H1 (cell line): ENCODE results near the gene FBXO46. TPM values are rescaled to one million over a fixed set of nuclear protein-coding genes. Genes with fewer than 3 reads are reported as not detected.
A peak's percentile ranks its signal among the peaks of the same experiment; 100 is the strongest.

Source experiments
- CTCF ChIA-PET: fragments of 300-600 bp; sonication (Branson Sonifier 250); formaldehyde crosslinking; loops from one replicate; lab custom pipeline; 2021; ENCODE audit not compliant: partially characterized antibody; lab: Charles Lee
- POLR2A ChIA-PET: fragments of 300-600 bp; sonication (Branson Sonifier 250); formaldehyde crosslinking; loops from one replicate; lab custom pipeline; 2021; ENCODE audit warnings: inconsistent platforms; ENCODE audit not compliant: partially characterized antibody; lab: Charles Lee
- DNase-seq, 2 experiments: peaks; one replicate each; pipeline versions ENCODE4 v3.0.0 to v3.0.0-alpha.2; 2010 to 2022; ENCODE audit warnings: low spot score in 2 of 2, low read depth in 1 of 2, mixed read lengths in 1 of 2
- FAIRE-seq: peaks from 2 replicates; lab custom pipeline; 2011; peaks lifted over from hg19 to GRCh38; lab: Jason Lieb, UNC
- H2AFZ ChIP-seq: 2 replicates; pipeline ENCODE4 v1.8.1; 2012; ENCODE audit warnings: low read length, inconsistent platforms
- H2AK5ac ChIP-seq: 2 replicates; pipeline ENCODE4 v1.6.1; 2013; ENCODE audit warnings: low read depth, low read length
- H2BK120ac ChIP-seq: replicated peaks from 2 replicates; pipeline ENCODE3; 2013; ENCODE audit warnings: low read depth, low read length, inconsistent platforms
- H2BK12ac ChIP-seq: 2 replicates; pipeline ENCODE4 v1.6.1; 2013; ENCODE audit warnings: low read depth, low read length
- H2BK15ac ChIP-seq: 2 replicates; pipeline ENCODE4 v1.6.1; 2013; ENCODE audit warnings: low read length
- H2BK20ac ChIP-seq: 2 replicates; pipeline ENCODE4 v1.6.1; 2013; ENCODE audit warnings: low read length
- H2BK5ac ChIP-seq: 2 replicates; pipeline ENCODE4 v1.6.1; 2013; ENCODE audit warnings: low read depth, low read length
- H3K14ac ChIP-seq: 2 replicates; pipeline ENCODE4 v1.6.1; 2013; ENCODE audit warnings: inconsistent platforms; ENCODE audit not compliant: insufficient read length
- H3K18ac ChIP-seq: 2 replicates; pipeline ENCODE4 v1.6.1; 2013; ENCODE audit warnings: low read length; ENCODE audit errors: extremely low read depth
- H3K23ac ChIP-seq: 2 replicates; pipeline ENCODE4 v1.6.1; 2013; ENCODE audit warnings: inconsistent platforms; ENCODE audit not compliant: insufficient read length
- H3K23me2 ChIP-seq: 2 replicates; pipeline ENCODE4 v1.6.1; 2013; ENCODE audit warnings: low read depth, low read length
- H3K27ac ChIP-seq: 2 replicates; pipeline ENCODE4 v1.6.1; 2011; ENCODE audit warnings: low read depth, low read length, inconsistent platforms
- H3K27me3 ChIP-seq, 4 experiments: replicated peaks in 1 of 4; 1 replicate in 1 of 4; 2 replicates in 3 of 4; pipeline versions ENCODE4 v1.6.1 to v1.8.1; 2011 to 2013; ENCODE audit warnings: low read length in 3 of 4, mild to moderate bottlenecking in 3 of 4, inconsistent platforms in 2 of 4, mixed read lengths in 2 of 4, moderate library complexity in 1 of 4; ENCODE audit not compliant: control insufficient read depth in 3 of 4, insufficient read depth in 3 of 4; ENCODE audit errors: extremely low read depth in 1 of 4
- H3K36me3 ChIP-seq, 4 experiments: 2 replicates each; pipeline versions ENCODE4 v1.6.1 to v1.8.1; 2011 to 2013; ENCODE audit warnings: mild to moderate bottlenecking in 4 of 4, low read length in 3 of 4, moderate library complexity in 2 of 4, control low read depth in 1 of 4, inconsistent platforms in 1 of 4; ENCODE audit not compliant: insufficient read depth in 4 of 4, control insufficient read depth in 2 of 4
- H3K4ac ChIP-seq: replicated peaks from 2 replicates; pipeline ENCODE3; 2013; ENCODE audit warnings: low read length, low read depth, mixed read lengths, inconsistent platforms; ENCODE audit not compliant: insufficient read length
- H3K4me1 ChIP-seq, 4 experiments: replicated peaks in 1 of 4; 1 replicate in 1 of 4; 2 replicates in 3 of 4; pipeline versions ENCODE4 v1.6.1 to v1.8.1; 2011 to 2013; ENCODE audit warnings: low read length in 3 of 4, inconsistent platforms in 2 of 4, mixed read lengths in 1 of 4; ENCODE audit not compliant: insufficient read depth in 4 of 4, control insufficient read depth in 3 of 4
- H3K4me2 ChIP-seq, 2 experiments: 2 replicates each; pipeline versions ENCODE4 v1.6.1 to v1.8.1; 2011 to 2013; ENCODE audit warnings: low read depth in 2 of 2, low read length in 2 of 2, control low read depth in 1 of 2, inconsistent platforms in 1 of 2, mild to moderate bottlenecking in 1 of 2; ENCODE audit not compliant: insufficient read depth in 1 of 2
- H3K4me3 ChIP-seq, 4 experiments: fragments of 200-600, 300-600 bp in 1 of 4; sonication (generic), shearing (Covaris generic), sonication (Bioruptor Twin) in 1 of 4; 2 replicates each; pipeline versions ENCODE4 v1.5.1 to v1.8.1; 2011 to 2016; ENCODE audit warnings: low read length in 4 of 4, low read depth in 3 of 4, control low read depth in 2 of 4, inconsistent platforms in 2 of 4, mild to moderate bottlenecking in 2 of 4, mixed read lengths in 1 of 4, moderate library complexity in 1 of 4; ENCODE audit not compliant: insufficient read depth in 2 of 4; ENCODE audit errors: extremely low read depth in 1 of 4
- H3K56ac ChIP-seq: replicated peaks from 2 replicates; pipeline ENCODE3; 2013; ENCODE audit warnings: low read depth, mild to moderate bottlenecking, mixed read lengths, low read length, inconsistent platforms; ENCODE audit not compliant: insufficient read length
- H3K79me1 ChIP-seq: 2 replicates; pipeline ENCODE4 v1.6.1; 2013; ENCODE audit warnings: low read depth, low read length, control low read depth
- H3K79me2 ChIP-seq, 2 experiments: 2 replicates each; pipeline versions ENCODE4 v1.6.1 to v1.8.1; 2012 to 2013; ENCODE audit warnings: low read length in 2 of 2, mild to moderate bottlenecking in 2 of 2, inconsistent platforms in 1 of 2; ENCODE audit not compliant: insufficient read depth in 2 of 2, control insufficient read depth in 1 of 2
- H3K9ac ChIP-seq, 4 experiments: replicated peaks in 1 of 4; 1 replicate in 1 of 4; 2 replicates in 3 of 4; pipeline versions ENCODE4 v1.6.1 to v1.8.1; 2011 to 2013; ENCODE audit warnings: low read depth in 3 of 4, low read length in 3 of 4, control low read depth in 2 of 4, mild to moderate bottlenecking in 2 of 4, moderate library complexity in 2 of 4, inconsistent platforms in 1 of 4; ENCODE audit errors: extremely low read depth in 1 of 4
- H3K9me3 ChIP-seq, 2 experiments: 2 replicates each; pipeline versions ENCODE4 v1.6.1 to v1.8.1; 2012 to 2013; ENCODE audit warnings: mild to moderate bottlenecking in 2 of 2, moderate library complexity in 2 of 2, control low read depth in 1 of 2, inconsistent platforms in 1 of 2, low read depth in 1 of 2, low read length in 1 of 2, mixed read lengths in 1 of 2; ENCODE audit not compliant: insufficient read depth in 2 of 2
- H4K20me1 ChIP-seq, 2 experiments: replicated peaks in 1 of 2; 2 replicates each; pipeline versions ENCODE3 to v1.8.1; 2011 to 2013; ENCODE audit warnings: inconsistent platforms in 2 of 2, low read length in 2 of 2, mild to moderate bottlenecking in 1 of 2; ENCODE audit not compliant: insufficient read depth in 2 of 2, control insufficient read depth in 1 of 2
- H4K5ac ChIP-seq: 2 replicates; pipeline ENCODE4 v1.6.1; 2013; ENCODE audit warnings: low read length, low read depth, mixed read lengths, inconsistent platforms; ENCODE audit not compliant: insufficient read length
- H4K8ac ChIP-seq: 2 replicates; pipeline ENCODE4 v1.8.0; 2013; ENCODE audit warnings: mild to moderate bottlenecking, moderate library complexity, low read length, inconsistent platforms; ENCODE audit not compliant: insufficient read depth; ENCODE audit errors: extremely low read depth
- H4K91ac ChIP-seq: replicated peaks from 2 replicates; pipeline ENCODE3; 2013; ENCODE audit warnings: low read length, mixed read lengths, inconsistent platforms; ENCODE audit not compliant: insufficient read length
- BACH1 ChIP-seq: IDR thresholded peaks from 2 replicates; pipeline ENCODE4 v1.6.1; 2012; ENCODE audit warnings: low read length, improper control_type of control experiment
- HDAC2 ChIP-seq, 2 experiments: fragments of 300-600 bp in 1 of 2; sonication (generic) in 1 of 2; IDR thresholded peaks; 2 replicates each; pipeline ENCODE4 v1.6.1; 2011 to 2012; ENCODE audit warnings: low read depth in 2 of 2, low read length in 2 of 2, mild to moderate bottlenecking in 2 of 2, moderate library complexity in 2 of 2, borderline replicate concordance in 1 of 2, inconsistent platforms in 1 of 2
- RAD21 ChIP-seq, 2 experiments: IDR thresholded peaks in 1 of 2; conservative IDR thresholded peaks in 1 of 2; 2 replicates each; pipeline ENCODE4 v1.6.1; 2011; ENCODE audit warnings: low read depth in 2 of 2, low read length in 2 of 2, improper control_type of control experiment in 1 of 2, inconsistent platforms in 1 of 2, mild to moderate bottlenecking in 1 of 2, moderate library complexity in 1 of 2
- WGBS, 2 experiments: shearing (Covaris generic) in 1 of 2; methylation state at CpG; one replicate each; pipeline versions ENCODE4 v1.1.6 to v1.1.7; 2013 to 2015; ENCODE audit warnings: low lambda C conversion rate in 2 of 2, mixed read lengths in 2 of 2, inconsistent platforms in 1 of 2, low coverage in 1 of 2, missing lambda C conversion rate in 1 of 2; ENCODE audit not compliant: insufficient replicate concordance in 2 of 2, insufficient coverage in 1 of 2, insufficient read length in 1 of 2; ENCODE audit errors: extremely low coverage in 1 of 2, missing lambda C conversion rate in 1 of 2; 5-methylcytosine and 5-hydroxymethylcytosine counted together
- polyA plus RNA-seq, 7 experiments: library from polyadenylated mRNA; depleted of rRNA in 3 of 7; stranded (reverse) in 5 of 7; unstranded in 2 of 7; fragments of >200 nt in 5 of 7; fragments of 200-250 nt in 2 of 7; gene quantifications; 1 replicate in 5 of 7; 2 replicates in 1 of 7; 4 replicates in 1 of 7; pipeline versions ENCODE4 v1.2.1 to v1.2.3, GENCODE V29; 2011 to 2013; ENCODE audit warnings: missing spikeins in 2 of 7, mixed read lengths in 2 of 7
- total RNA-seq: library from RNA; stranded (reverse); fragmentation: NEBNext Ultra II Directional; extraction: Animal tissue kit (Norgen Biotek cat#: 25700); gene quantifications from 2 replicates; pipeline ENCODE4 v1.2.1, GENCODE V29; 2021

The FBXO46 gene
- total and polyA plus RNA-seq, 2 of the 8 experiments (the other 6 are each of a cell fraction or from before 2014, with no cell fraction given), result 11.2 to 38.9 TPM

- no peak overlapping the region for H2BK15ac ChIP-seq
- ChIA-PET CTCF (interaction anchor here (0.7 to 2.4 kb wide), 7 partner anchors 10 to 72 kb away, joined by 3 to 14 read pairs (median 3); partner anchors contain the start of gene QPCTL), POLR2A (interaction anchor here (0.6 to 16.2 kb wide), 12 partner anchors 9 to 122 kb away, joined by 3 to 284 read pairs (median 4); partner anchors contain the start of genes FBXO46, IRF2BP1, MEIOSIN and QPCTL)
- H3K18ac ChIP-seq, result peak overlapping the region; percentile 87; the same call in 1 of the 2 replicates
- peaks cover 15% of the 10 kb centered on the region for H3K23me2 ChIP-seq
- TF ChIP-seq HDAC2 (IDR thresholded peaks at IDR 0.05; ENCODE audit: borderline replicate concordance in 1 of 2, low read depth in 2 of 2, low read length in 2 of 2) (no peak), RAD21 (IDR thresholded peaks at IDR 0.05 in 1 of 2, conservative IDR thresholded peaks at IDR 0.05 in 1 of 2; ENCODE audit: low read depth in 2 of 2, low read length in 2 of 2) (0 out of 4 replicates have a peak, but pooled peaks of 1 of the 2 experiments have one; percentile 4), BACH1 (no peak)
- H4K5ac ChIP-seq, result no peak overlapping the region
- no peak overlapping the region for H3K14ac ChIP-seq
- peak overlapping the region; percentile 19 to 41 for H3K4me2 ChIP-seq
- no peaks in the 10 kb centered on the region for H3K79me1 ChIP-seq
- H3K4ac ChIP-seq, result peak overlapping the region; percentile 80
- H2BK20ac ChIP-seq, result no peak overlapping the region
- no peak overlapping the region for H3K23ac ChIP-seq
- H3K56ac ChIP-seq, result no peak overlapping the region
- FAIRE-seq (no peak), DNase-seq (peak in 1 of 2 experiments; percentile 63)
- no peak overlapping the region for H4K91ac ChIP-seq
- H2AFZ ChIP-seq, result no peak overlapping the region
- no peak overlapping the region for H2BK120ac ChIP-seq
- no peak overlapping the region for H3K27ac ChIP-seq
- H2BK5ac ChIP-seq, result peak overlapping the region; percentile 81; the same call in 1 of the 2 replicates
- peak overlapping the region in 1 of 4 experiments; percentile 36; a peak in 2 of 8 replicates for H3K4me3 ChIP-seq
- peaks cover 0 to 3% of the 10 kb centered on the region in 2 experiments for H4K20me1 ChIP-seq
- no peak overlapping the region for H3K9ac ChIP-seq
- H2AK5ac ChIP-seq, result no peak overlapping the region
- H3K79me2 ChIP-seq, result no peaks in the 10 kb centered on the region
- peaks cover 0 to 2% (median under 1%) of the 10 kb centered on the region in 4 experiments; a peak in 1 of 7 replicates for H3K27me3 ChIP-seq
- no peak overlapping the region; the same call in 1 of the 2 replicates for H4K8ac ChIP-seq
- no peaks in the 10 kb centered on the region for H3K36me3 ChIP-seq
- 0 out of 2 replicates have a peak overlapping the region, but pooled peaks have one; percentile 96 for H2BK12ac ChIP-seq
- WGBS, 2 experiments, result 42% methylated on average over 6 of the region's 6 CpGs; no CpG with 5 or more reads in 1 of the 2 experiments
- no peaks in the 10 kb centered on the region for H3K9me3 ChIP-seq
- H3K4me1 ChIP-seq, result peaks cover 7 to 37% (median 26%) of the 10 kb centered on the region in 4 experiments
These were observed 33.8 kb upstream of the FBXO46 start for GRCh38 chr19:45764475-45764874.
